HCT116 (cell line): ENCODE data around the gene GAL3ST3. TPM values are rescaled to one million over a fixed set of nuclear protein-coding genes. Genes with fewer than 3 reads are reported as not detected.

ENCODE experiments used
- ATAC-seq: fragments of 200-7000 bp; cut with Tn5 transposase; 2 replicates; pipeline ENCODE4 v1.9.1; 2020; ENCODE audit warnings: mild to moderate bottlenecking, moderate library complexity
- BruUV-seq: library from RNA; stranded (reverse); fragments of 400-500 nt; replicated peaks from 2 replicates; lab custom pipeline; 2021; lab: Mats Ljungman, UMichigan
- CTCF ChIA-PET: fragments of 300-600 bp; sonication (Branson Sonifier 250); formaldehyde crosslinking; loops from one replicate; lab custom pipeline; 2021; ENCODE audit warnings: antibody characterized with exemption; lab: Charles Lee
- POLR2A ChIA-PET: fragments of 300-600, 350-600 bp; sonication (Branson Sonifier 250); formaldehyde crosslinking; loops from one replicate; lab custom pipeline; 2021; ENCODE audit warnings: antibody characterized with exemption; lab: Charles Lee
- RAD21 ChIA-PET, 2 experiments: fragments of 300-600 bp; sonication (Branson Sonifier 250); formaldehyde crosslinking; loops; one replicate each; lab custom pipeline; 2023; ENCODE audit warnings: low total read pairs in 2 of 2; ENCODE audit not compliant: uncharacterized antibody in 2 of 2, unreplicated experiment in 2 of 2, low non-redundant PET in 1 of 2; lab: Charles Lee
- DNase-seq: peaks from one replicate; pipeline ENCODE4 v3.0.0-alpha.2; 2010; ENCODE audit warnings: low read depth, low spot score
- H2AFZ ChIP-seq: fragments of 200-600 bp; shearing (Covaris generic), sonication (generic); 2 replicates; pipeline ENCODE4 v1.6.1; 2017; ENCODE audit warnings: low read depth, mixed run types, mixed read lengths, antibody characterized with exemption, low read length; ENCODE audit not compliant: poor library complexity, severe bottlenecking
- H3K27ac ChIP-seq: 2 replicates; pipeline ENCODE4 v1.5.1; 2012; ENCODE audit warnings: low read depth, low read length
- H3K27me3 ChIP-seq: fragments of 200-600 bp; sonication (generic); 2 replicates; pipeline ENCODE4 v1.6.1; 2016; ENCODE audit warnings: mixed run types, low read length, mixed read lengths; ENCODE audit not compliant: insufficient read depth
- H3K36me3 ChIP-seq, 2 experiments: fragments of 200-500 bp in 1 of 2; fragments of 200-600 bp in 1 of 2; sonication (Bioruptor generic) in 1 of 2; sonication (generic) in 1 of 2; 2 replicates each; pipeline versions ENCODE4 v1.5.1 to v1.6.1; 2014 to 2016; ENCODE audit warnings: low read length in 2 of 2, inconsistent platforms in 1 of 2, mixed read lengths in 1 of 2, mixed run types in 1 of 2; ENCODE audit not compliant: insufficient read depth in 2 of 2, control insufficient read depth in 1 of 2
- H3K4me1 ChIP-seq, 2 experiments: fragments of 200-600 bp in 1 of 2; sonication (generic) in 1 of 2; 2 replicates each; pipeline versions ENCODE4 v1.5.1 to v1.6.1; 2012 to 2017; ENCODE audit warnings: low read length in 2 of 2, inconsistent platforms in 1 of 2, mild to moderate bottlenecking in 1 of 2, mixed read lengths in 1 of 2, mixed run types in 1 of 2, moderate library complexity in 1 of 2; ENCODE audit not compliant: insufficient read depth in 2 of 2, control insufficient read depth in 1 of 2
- H3K4me2 ChIP-seq: fragments of 200-600 bp; sonication (generic); 2 replicates; pipeline ENCODE4 v1.6.1; 2017; ENCODE audit warnings: mixed run types, low read length, mixed read lengths
- H3K4me3 ChIP-seq, 2 experiments: fragments of 200-600 bp in 1 of 2; sonication (generic) in 1 of 2; replicated peaks in 1 of 2; 2 replicates each; pipeline ENCODE4 v1.5.1; 2011 to 2016; ENCODE audit warnings: low read length in 2 of 2, control low read depth in 1 of 2, low read depth in 1 of 2, mild to moderate bottlenecking in 1 of 2, mixed read lengths in 1 of 2, mixed run types in 1 of 2
- H3K79me2 ChIP-seq: fragments of 200-600 bp; sonication (generic); 2 replicates; pipeline ENCODE4 v1.6.1; 2017; ENCODE audit warnings: mild to moderate bottlenecking, mixed run types, low read length, moderate library complexity, mixed read lengths; ENCODE audit not compliant: insufficient read depth
- H3K9ac ChIP-seq: fragments of 200-600 bp; sonication (generic); 2 replicates; pipeline ENCODE4 v1.6.1; 2016; ENCODE audit warnings: low read length, mixed read lengths
- H3K9me2 ChIP-seq: fragments of 200-600 bp; sonication (generic), shearing (Covaris generic); 2 replicates; pipeline ENCODE4 v1.6.1; 2017; ENCODE audit warnings: mixed run types, mild to moderate bottlenecking, moderate library complexity; ENCODE audit not compliant: insufficient read depth
- H3K9me3 ChIP-seq, 2 experiments: fragments of 200-500 bp in 1 of 2; fragments of 200-600 bp in 1 of 2; sonication (Bioruptor generic) in 1 of 2; sonication (generic) in 1 of 2; 2 replicates each; pipeline ENCODE4 v1.6.1; 2014 to 2017; ENCODE audit warnings: low read length in 2 of 2, mixed read lengths in 2 of 2, inconsistent platforms in 1 of 2, low read depth in 1 of 2, mild to moderate bottlenecking in 1 of 2, mixed run types in 1 of 2, moderate library complexity in 1 of 2; ENCODE audit not compliant: control insufficient read depth in 1 of 2, insufficient read depth in 1 of 2
- H4K20me1 ChIP-seq: fragments of 200-600 bp; sonication (generic), shearing (Covaris generic); 2 replicates; pipeline ENCODE4 v1.6.1; 2017; ENCODE audit warnings: mixed run types, mild to moderate bottlenecking, moderate library complexity; ENCODE audit not compliant: insufficient read depth
- EZH2 ChIP-seq: fragments of 200-600 bp; sonication (generic); IDR thresholded peaks from 2 replicates; pipeline ENCODE4 v1.6.1; 2017; ENCODE audit warnings: antibody characterized with exemption, mixed run types
- POLR2AphosphoS5 ChIP-seq: IDR thresholded peaks from 2 replicates; pipeline ENCODE4 v1.6.1; 2011; ENCODE audit warnings: mild to moderate bottlenecking, low read depth, low read length, moderate library complexity
- RAD21 ChIP-seq: IDR thresholded peaks from 2 replicates; pipeline ENCODE4 v1.6.1; 2012; ENCODE audit warnings: low read depth, mild to moderate bottlenecking
- SP1 ChIP-seq: IDR thresholded peaks from 2 replicates; pipeline ENCODE4 v1.6.1; 2012; ENCODE audit warnings: low read depth
- intact Hi-C: fragments of 100-400 bp; cut with micrococcal nuclease; formaldehyde crosslinking; loops from 2 replicates; pipeline ENCODE4 v1.10.0; 2022
- total RNA-seq: library from RNA; stranded (reverse); gene quantifications from one replicate; pipeline ENCODE4 v1.2.1, GENCODE V29; 2021; ENCODE audit not compliant: unreplicated experiment
- TF ChIP-seq, protein P1 (sequence below): IDR thresholded peaks from 2 replicates; pipeline ENCODE4 v1.6.1; 2012

Gene GAL3ST3
- total RNA-seq, 1 experiment from 2014 or later: not detected

DNA sequence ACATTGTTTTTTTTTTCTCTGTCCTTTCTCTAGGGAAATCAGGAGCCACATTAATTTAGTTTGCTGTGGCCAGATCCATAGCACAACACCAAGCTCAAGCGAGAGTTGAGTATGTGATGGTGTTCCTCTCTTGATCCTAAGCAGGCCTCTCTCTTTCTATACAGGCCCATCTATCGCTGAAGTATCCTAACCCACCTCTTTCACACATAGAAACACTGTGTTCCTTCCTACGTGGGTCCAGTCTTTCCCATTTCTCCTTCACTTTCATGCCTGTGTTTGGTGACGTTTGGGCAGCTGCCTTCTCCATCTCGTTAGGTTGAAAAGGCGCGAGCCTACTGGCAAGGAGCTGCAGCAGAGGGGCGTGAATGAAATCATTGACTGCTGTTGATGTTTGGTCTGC lies 23.6 kb upstream of the GAL3ST3 start:
- RAD21 ChIA-PET: no interaction called here
- TSS peak; percentile 29 for BruUV-seq
- CTCF ChIA-PET: no interaction called here
- no peak overlapping the region for H3K27ac ChIP-seq
- H3K9me2 ChIP-seq: no peaks in the 10 kb centered on the region
- POLR2A ChIA-PET: no interaction called here
- H3K27me3 ChIP-seq: no peaks in the 10 kb centered on the region
- DNase-seq (no peak), ATAC-seq (no peak)
- no peak overlapping the region for H3K9ac ChIP-seq
- H3K9me3 ChIP-seq: no peaks in the 10 kb centered on the region
- TF ChIP-seq RAD21 (no peak), POLR2AphosphoS5 (no peak)
- TF ChIP-seq, protein P1, sequence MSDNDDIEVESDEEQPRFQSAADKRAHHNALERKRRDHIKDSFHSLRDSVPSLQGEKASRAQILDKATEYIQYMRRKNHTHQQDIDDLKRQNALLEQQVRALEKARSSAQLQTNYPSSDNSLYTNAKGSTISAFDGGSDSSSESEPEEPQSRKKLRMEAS: no peak
- intact Hi-C loops: no loop called here
- H2AFZ ChIP-seq: no peak overlapping the region
- no peak overlapping the region for H3K4me3 ChIP-seq
- peaks cover 10 to 33% of the 10 kb centered on the region in 2 experiments for H3K4me1 ChIP-seq
- no peaks in the 10 kb centered on the region for H4K20me1 ChIP-seq
- no peak overlapping the region for H3K4me2 ChIP-seq
- peaks cover 33% of the 10 kb centered on the region for H3K79me2 ChIP-seq
- H3K36me3 ChIP-seq: peaks cover 4 to 15% of the 10 kb centered on the region in 2 experiments; a peak in 2 of 4 replicates

DNA sequence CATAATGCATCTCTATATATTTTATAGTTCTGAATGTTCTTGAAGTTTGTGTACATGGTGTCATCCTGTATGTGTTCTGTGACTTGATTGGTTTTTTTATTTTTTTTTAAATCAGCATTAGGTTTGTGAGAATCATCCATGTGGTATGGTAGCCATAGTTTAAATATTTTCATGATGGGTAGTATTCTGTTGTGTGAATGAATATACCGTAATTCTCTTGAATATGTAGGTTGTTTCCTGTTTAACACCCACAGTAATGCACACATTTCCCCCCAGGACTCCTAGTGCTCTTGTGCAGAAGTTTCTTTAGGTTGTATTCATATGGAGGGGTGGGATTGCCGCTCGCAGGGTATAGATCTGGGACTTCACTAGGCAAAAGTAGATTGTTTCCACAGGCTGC lies 23.1 kb upstream of the GAL3ST3 start:
- ATAC-seq (no peak), DNase-seq (no peak)
- no TSS peak for BruUV-seq
- H3K27me3 ChIP-seq: no peaks in the 10 kb centered on the region
- H3K79me2 ChIP-seq: peaks cover 34% of the 10 kb centered on the region
- H3K9me2 ChIP-seq: no peaks in the 10 kb centered on the region
- H3K4me1 ChIP-seq: peaks cover 10 to 28% of the 10 kb centered on the region in 2 experiments
- ChIA-PET RAD21 (no interaction called here), POLR2A (no interaction called here), CTCF (interaction anchor here (1.1 kb wide), 1 partner anchor 9 kb away, joined by 4 read pairs; no protein-coding TSS in a partner anchor)
- no peak overlapping the region for H3K27ac ChIP-seq
- no peak overlapping the region for H3K9ac ChIP-seq
- H3K4me3 ChIP-seq: no peak overlapping the region
- H4K20me1 ChIP-seq: no peaks in the 10 kb centered on the region
- no peak for TF ChIP-seq SP1
- no peak for TF ChIP-seq EZH2
- H2AFZ ChIP-seq: no peak overlapping the region
- intact Hi-C loops: no loop called here
- H3K4me2 ChIP-seq: peak overlapping the region; percentile 88; the same call in 1 of the 2 replicates
- H3K9me3 ChIP-seq: no peaks in the 10 kb centered on the region
- H3K36me3 ChIP-seq: peaks cover 7 to 19% of the 10 kb centered on the region in 2 experiments; a peak in 2 of 4 replicates
